ENCODE measurements around the gene PET100. TPM values are rescaled to one million over a fixed set of nuclear protein-coding genes. Genes with fewer than 3 reads are reported as not detected.

PET100 gene
- total and polyA plus RNA-seq, 10 of the 15 experiments (the other 5 are each of a cell fraction or from before 2014, with no cell fraction given) = 47.0 to 462 (median 126) TPM

DNA sequence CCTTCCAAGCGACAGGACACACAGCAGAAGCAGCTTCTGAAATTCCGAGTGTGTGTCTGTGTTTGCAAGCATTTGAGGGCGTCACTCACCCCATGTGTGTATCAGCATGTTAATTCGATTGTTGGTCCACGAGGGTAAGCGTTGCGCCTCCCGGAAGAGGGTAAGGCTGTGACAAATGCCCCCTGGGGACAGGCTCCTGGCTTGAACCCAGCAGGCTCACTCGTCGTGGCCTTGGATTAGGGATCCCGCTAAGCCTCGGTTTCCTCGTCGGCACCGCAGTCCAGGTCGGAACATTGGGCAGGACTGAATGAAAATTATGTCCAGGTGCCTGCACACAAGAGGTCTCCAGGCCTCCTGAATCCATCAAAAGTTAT lies 6.7 kb downstream of the PET100 start:
- H3K36me3 ChIP-seq (ENCODE audit: control insufficient read depth in 2 of 2, insufficient read depth in 2 of 2, low read length in 1 of 2) = peaks cover 0 to 7% of the 10 kb centered on the region in 2 experiments; a peak in 1 of 4 replicates
- ChIA-PET CTCF (no interaction called here), SMC1A (ENCODE audit: uncharacterized antibody, unreplicated experiment) (no interaction called here), POLR2A (no interaction called here), RAD21 (ENCODE audit: unreplicated experiment) (no interaction called here)
- no peaks in the 10 kb centered on the region for H3K9me3 ChIP-seq (replicated peaks; ENCODE audit: control insufficient read depth, insufficient read depth, low read length)
- no peak for DNase-seq (ENCODE audit: low read depth, low spot score)
- H2AFZ ChIP-seq (ENCODE audit: control insufficient read depth, low read depth, low read length) = peak overlapping the region; percentile 99
- in situ Hi-C loops (cut with MboI) (no loop called here), intact Hi-C loops (cut with micrococcal nuclease; ENCODE audit: unreplicated experiment) (no loop called here)
- FAIRE-seq = no peak
- peaks cover 14% of the 10 kb centered on the region for H3K4me1 ChIP-seq (ENCODE audit: control insufficient read depth, insufficient read depth, low read length)
- no peak overlapping the region for H3K27ac ChIP-seq (ENCODE audit: control insufficient read depth, insufficient read depth)
- peak overlapping the region; percentile 99; the same call in 1 of the 2 replicates for H3K4me3 ChIP-seq
- no peaks in the 10 kb centered on the region for H4K20me1 ChIP-seq (ENCODE audit: control insufficient read depth, insufficient read depth)
- WGBS (ENCODE audit: insufficient coverage, insufficient replicate concordance, low lambda C conversion rate, missing lambda C conversion rate) = 87% methylated on average over 14 of the region's 16 CpGs
- ATAC-seq = no peak
- H3K79me2 ChIP-seq (ENCODE audit: control insufficient read depth, insufficient read depth, low read length) = peaks cover 18% of the 10 kb centered on the region
- peak overlapping the region; percentile 86 for H3K4me2 ChIP-seq (ENCODE audit: control insufficient read depth, insufficient read depth)
- no peak for TF ChIP-seq MTA2 (IDR thresholded peaks at IDR 0.05; ENCODE audit: low read depth)
- 0 out of 2 replicates have a peak, but pooled peaks have one; percentile 40 for TF ChIP-seq LARP7 (IDR thresholded peaks at IDR 0.05)
- H3K27me3 ChIP-seq (replicated peaks in 1 of 2; ENCODE audit: control insufficient read depth in 2 of 2, insufficient read depth in 2 of 2, low read length in 1 of 2) = no peaks in the 10 kb centered on the region
- H3K9ac ChIP-seq (ENCODE audit: control insufficient read depth, insufficient read depth, low read length) = no peak overlapping the region
- TSS peak; percentile 68 for BruUV-seq (replicated peaks)

DNA sequence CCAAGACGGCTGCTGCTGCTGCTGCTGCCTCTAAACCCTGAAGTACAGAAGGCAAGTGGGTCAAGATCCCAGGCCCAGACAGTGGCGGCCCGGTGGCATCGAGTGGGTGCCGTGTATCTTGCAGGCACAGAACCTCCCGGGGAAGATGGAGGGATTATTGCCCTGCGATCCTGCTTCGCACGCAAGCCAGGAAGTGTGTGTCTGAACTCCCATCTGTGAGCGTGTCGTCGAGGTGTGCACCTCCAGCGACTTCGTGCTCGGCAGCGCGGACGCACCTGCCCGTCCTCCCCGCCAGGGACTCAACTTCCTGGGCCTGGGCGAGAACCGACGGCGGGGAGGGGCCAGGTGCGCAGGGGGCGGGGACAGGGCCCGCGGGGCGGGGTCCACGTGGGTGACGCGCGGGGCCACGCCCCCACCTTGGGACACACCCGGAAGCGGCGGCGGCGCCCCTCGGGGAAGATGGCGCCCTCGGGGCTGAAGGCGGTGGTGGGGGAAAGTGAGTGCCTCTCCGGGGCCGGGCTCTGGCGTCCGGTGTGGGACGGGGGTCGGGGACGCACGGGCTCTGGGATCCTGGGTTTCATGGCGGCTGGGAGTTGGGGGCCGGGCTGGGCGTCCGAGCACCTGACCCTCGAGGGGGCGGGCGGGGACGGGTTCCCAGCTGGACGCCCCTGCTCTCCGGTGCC lies 7.2 kb downstream of the PET100 start, which contains the start of gene STXBP2:
Gene STXBP2, plus strand, starts transcription at position 420 of the 683 bp plus-strand sequence. Its CDS starts 40 bp downstream, at position 460.
- Histone ChIP-seq H3K9me3 (replicated peaks; ENCODE audit: control insufficient read depth, insufficient read depth, low read length) (no peaks in the 10 kb centered on the region), H2AFZ (ENCODE audit: control insufficient read depth, low read depth, low read length) (peak within 1 kb of the TSS; percentile 99), H3K4me1 (ENCODE audit: control insufficient read depth, insufficient read depth, low read length) (peaks cover 14% of the 10 kb centered on the region), H3K4me2 (ENCODE audit: control insufficient read depth, insufficient read depth) (peak within 1 kb of the TSS; percentile 93), H3K27ac (ENCODE audit: control insufficient read depth, insufficient read depth) (peak within 1 kb of the TSS; percentile 75), H3K9ac (ENCODE audit: control insufficient read depth, insufficient read depth, low read length) (peak within 1 kb of the TSS; percentile 97), H3K4me3 (peak within 1 kb of the TSS; percentile 99), H3K36me3 (ENCODE audit: control insufficient read depth in 2 of 2, insufficient read depth in 2 of 2, low read length in 1 of 2) (peaks cover 0 to 7% of the 10 kb centered on the region in 2 experiments; a peak in 1 of 4 replicates), H4K20me1 (ENCODE audit: control insufficient read depth, insufficient read depth) (no peaks in the 10 kb centered on the region), H3K79me2 (ENCODE audit: control insufficient read depth, insufficient read depth, low read length) (peaks cover 18% of the 10 kb centered on the region), H3K27me3 (replicated peaks in 1 of 2; ENCODE audit: control insufficient read depth in 2 of 2, insufficient read depth in 2 of 2, low read length in 1 of 2) (no peaks in the 10 kb centered on the region)
- no TSS peak for BruUV-seq (replicated peaks)
- WGBS (ENCODE audit: insufficient coverage, insufficient replicate concordance, low lambda C conversion rate, missing lambda C conversion rate) = 10% methylated on average over 42 of the region's 61 CpGs
- intact Hi-C loops (cut with micrococcal nuclease; ENCODE audit: unreplicated experiment) = no loop called here
- DNase-seq (ENCODE audit: low read depth, low spot score) (peak; percentile 35), FAIRE-seq (peak; percentile 78), ATAC-seq (peak; percentile 95)
- ChIA-PET POLR2A (interaction anchor here (0.9 to 1.8 kb wide), 2 partner anchors 22 to 24 kb away, joined by 3 to 6 read pairs; no protein-coding TSS in a partner anchor), CTCF (interaction anchor here (1.7 to 2.2 kb wide), 2 partner anchors 15 to 68 kb away, joined by 7 to 12 read pairs; no protein-coding TSS in a partner anchor), RAD21 (ENCODE audit: unreplicated experiment) (interaction anchor here (0.8 to 1.6 kb wide), 5 partner anchors 67 to 292 kb away, joined by 3 to 6 read pairs (median 3); no protein-coding TSS in a partner anchor), SMC1A (ENCODE audit: uncharacterized antibody, unreplicated experiment) (interaction anchor here (1.0 to 1.3 kb wide), 2 partner anchors 29 to 269 kb away, joined by 3 to 4 read pairs; no protein-coding TSS in a partner anchor)
- in situ Hi-C loops (cut with MboI) = no loop called here
- TF ChIP-seq BHLHE40 (IDR thresholded peaks at IDR 0.05; ENCODE audit: borderline replicate concordance in 1 of 2, low read depth in 2 of 2, low read length in 1 of 2) = peak in 1 of 2 experiments; percentile 29; a peak in 1 of 4 replicates
- no peak for TF ChIP-seq RCOR1 (conservative IDR thresholded peaks at IDR 0.05; ENCODE audit: low read depth, low read length)
- peak; percentile 94 for TF ChIP-seq TAF1 (IDR thresholded peaks at IDR 0.05; ENCODE audit: borderline replicate concordance, low read depth, low read length)
- TF ChIP-seq TARDBP (IDR thresholded peaks at IDR 0.05; ENCODE audit: borderline replicate concordance) = no peak
- TF ChIP-seq POLR2AphosphoS2 (IDR thresholded peaks at IDR 0.05; ENCODE audit: low read depth, low read length) = peak; percentile 60; the same call in 1 of the 2 replicates
- TF ChIP-seq, protein P1, sequence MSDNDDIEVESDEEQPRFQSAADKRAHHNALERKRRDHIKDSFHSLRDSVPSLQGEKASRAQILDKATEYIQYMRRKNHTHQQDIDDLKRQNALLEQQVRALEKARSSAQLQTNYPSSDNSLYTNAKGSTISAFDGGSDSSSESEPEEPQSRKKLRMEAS (IDR thresholded peaks at IDR 0.05; ENCODE audit: low read depth, low read length) = peak; percentile 94
- peak; percentile 72; the same call in 1 of the 2 replicates for TF ChIP-seq POLR2AphosphoS5 (IDR thresholded peaks at IDR 0.05; ENCODE audit: low read length)
- 0 out of 2 replicates have a peak, but pooled peaks have one; percentile 22 for TF ChIP-seq NRF1 (conservative IDR thresholded peaks at IDR 0.05; ENCODE audit: low read depth, low read length)
- TF ChIP-seq HDGF (IDR thresholded peaks at IDR 0.05) = 0 out of 2 replicates have a peak, but pooled peaks have one; percentile 48
- TF ChIP-seq, protein P2, sequence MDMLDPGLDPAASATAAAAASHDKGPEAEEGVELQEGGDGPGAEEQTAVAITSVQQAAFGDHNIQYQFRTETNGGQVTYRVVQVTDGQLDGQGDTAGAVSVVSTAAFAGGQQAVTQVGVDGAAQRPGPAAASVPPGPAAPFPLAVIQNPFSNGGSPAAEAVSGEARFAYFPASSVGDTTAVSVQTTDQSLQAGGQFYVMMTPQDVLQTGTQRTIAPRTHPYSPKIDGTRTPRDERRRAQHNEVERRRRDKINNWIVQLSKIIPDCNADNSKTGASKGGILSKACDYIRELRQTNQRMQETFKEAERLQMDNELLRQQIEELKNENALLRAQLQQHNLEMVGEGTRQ (IDR thresholded peaks at IDR 0.05; ENCODE audit: borderline replicate concordance, low read depth, low read length) = no peak

All from GM12878 (cell line).